ENCODE data around the gene PHYH.

GRCh38 chr10:13284050-13284449, 15.8 kb downstream of the PHYH start:
- TF ChIP-seq CTCF (conservative IDR thresholded peaks at IDR 0.05) (no peak), ZFX (IDR thresholded peaks at IDR 0.05) (no peak)

All from C4-2B (cell line).